BJ (cell line): ENCODE data around the gene SPDYE3. TPM values are rescaled to one million over a fixed set of nuclear protein-coding genes. Genes with fewer than 3 reads are reported as not detected.

Experiments
- CTCF ChIA-PET: fragments of 350-600 bp; formaldehyde crosslinking; extraction: SDS; loops from one replicate; lab custom pipeline; 2021; ENCODE audit warnings: antibody characterized with exemption, inconsistent platforms; lab: Yijun Ruan, JAX
- POLR2A ChIA-PET: fragments of 300-600 bp; sonication (Branson Sonifier 250); formaldehyde crosslinking; extraction: SDS; loops from one replicate; lab custom pipeline; 2021; ENCODE audit warnings: antibody characterized with exemption; lab: Charles Lee
- DNase-seq: peaks from one replicate; pipeline ENCODE4 v3.0.0-alpha.2; 2011; ENCODE audit warnings: low read depth
- H3K27me3 ChIP-seq: 2 replicates; pipeline ENCODE4 v1.6.0; 2011; ENCODE audit warnings: low read length; ENCODE audit not compliant: control insufficient read depth, insufficient read depth
- H3K36me3 ChIP-seq: 2 replicates; pipeline ENCODE4 v1.5.1; 2011; ENCODE audit warnings: low read length; ENCODE audit not compliant: control insufficient read depth, insufficient read depth
- H3K4me3 ChIP-seq: 2 replicates; pipeline ENCODE4 v1.5.1; 2011; ENCODE audit warnings: low read depth, mild to moderate bottlenecking, control low read depth, low read length
- polyA plus RNA-seq: library from polyadenylated mRNA; depleted of rRNA; stranded (reverse); fragments of >200 nt; gene quantifications from 2 replicates; pipeline ENCODE4 v1.2.3, GENCODE V29; 2011
- TF ChIP-seq, protein P1 (sequence below): IDR thresholded peaks from 2 replicates; pipeline ENCODE4 v1.5.1; 2011; ENCODE audit warnings: low read depth, mild to moderate bottlenecking, control low read depth, inconsistent platforms, low read length, moderate library complexity; ENCODE audit not compliant: insufficient read depth

SPDYE3 gene
- polyA plus RNA-seq, 1 experiment, result not detected

DNA sequence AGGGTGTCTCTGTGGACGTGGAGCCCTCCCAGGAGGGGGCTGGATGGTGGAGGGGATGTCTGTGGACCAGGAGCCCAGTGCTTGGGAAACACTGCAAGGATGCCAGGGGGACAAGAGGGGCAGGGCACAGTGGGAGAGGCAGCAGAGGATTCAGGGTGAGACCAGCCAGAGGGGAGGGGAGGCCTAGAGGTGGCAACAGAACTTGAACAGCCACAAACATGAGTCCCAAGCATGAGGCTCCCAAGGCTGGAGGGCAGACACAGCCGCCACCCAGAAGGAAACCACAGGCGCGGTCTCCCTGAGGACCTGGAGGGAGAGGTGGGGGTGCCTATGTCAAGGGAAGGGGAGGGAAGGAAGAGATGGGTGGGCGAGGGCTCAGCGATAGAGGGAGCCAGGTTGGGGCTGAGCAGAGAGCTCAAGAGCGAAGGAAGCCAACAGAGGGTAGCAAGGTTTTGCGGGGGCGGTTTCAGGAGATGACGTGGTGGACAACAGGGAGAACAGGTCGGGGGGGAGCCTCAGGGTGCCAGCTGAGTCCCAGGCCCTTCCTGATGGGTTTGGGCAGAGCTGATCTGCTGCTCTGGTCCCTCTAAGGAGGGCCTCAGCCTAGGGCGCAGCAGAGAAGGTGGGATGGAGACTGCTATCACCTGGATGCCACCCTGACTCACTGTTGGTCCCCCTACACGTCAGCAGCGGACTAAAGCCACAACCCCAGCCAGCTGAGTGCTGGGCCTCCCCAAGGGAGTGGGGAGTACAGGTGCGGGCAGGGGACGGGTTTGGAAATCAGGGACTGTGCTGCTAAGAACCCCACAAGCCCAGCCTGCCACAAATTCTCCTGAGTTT lies 59.1 kb downstream of the SPDYE3 start:
- no peaks in the 10 kb centered on the region for H3K27me3 ChIP-seq
- TF ChIP-seq, protein P1, sequence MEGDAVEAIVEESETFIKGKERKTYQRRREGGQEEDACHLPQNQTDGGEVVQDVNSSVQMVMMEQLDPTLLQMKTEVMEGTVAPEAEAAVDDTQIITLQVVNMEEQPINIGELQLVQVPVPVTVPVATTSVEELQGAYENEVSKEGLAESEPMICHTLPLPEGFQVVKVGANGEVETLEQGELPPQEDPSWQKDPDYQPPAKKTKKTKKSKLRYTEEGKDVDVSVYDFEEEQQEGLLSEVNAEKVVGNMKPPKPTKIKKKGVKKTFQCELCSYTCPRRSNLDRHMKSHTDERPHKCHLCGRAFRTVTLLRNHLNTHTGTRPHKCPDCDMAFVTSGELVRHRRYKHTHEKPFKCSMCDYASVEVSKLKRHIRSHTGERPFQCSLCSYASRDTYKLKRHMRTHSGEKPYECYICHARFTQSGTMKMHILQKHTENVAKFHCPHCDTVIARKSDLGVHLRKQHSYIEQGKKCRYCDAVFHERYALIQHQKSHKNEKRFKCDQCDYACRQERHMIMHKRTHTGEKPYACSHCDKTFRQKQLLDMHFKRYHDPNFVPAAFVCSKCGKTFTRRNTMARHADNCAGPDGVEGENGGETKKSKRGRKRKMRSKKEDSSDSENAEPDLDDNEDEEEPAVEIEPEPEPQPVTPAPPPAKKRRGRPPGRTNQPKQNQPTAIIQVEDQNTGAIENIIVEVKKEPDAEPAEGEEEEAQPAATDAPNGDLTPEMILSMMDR, result no peak
- DNase-seq, result no peak
- CTCF ChIA-PET, result no interaction called here
- POLR2A ChIA-PET, result no interaction called here
- no peak overlapping the region for H3K4me3 ChIP-seq
- peaks cover under 1% of the 10 kb centered on the region for H3K36me3 ChIP-seq

DNA sequence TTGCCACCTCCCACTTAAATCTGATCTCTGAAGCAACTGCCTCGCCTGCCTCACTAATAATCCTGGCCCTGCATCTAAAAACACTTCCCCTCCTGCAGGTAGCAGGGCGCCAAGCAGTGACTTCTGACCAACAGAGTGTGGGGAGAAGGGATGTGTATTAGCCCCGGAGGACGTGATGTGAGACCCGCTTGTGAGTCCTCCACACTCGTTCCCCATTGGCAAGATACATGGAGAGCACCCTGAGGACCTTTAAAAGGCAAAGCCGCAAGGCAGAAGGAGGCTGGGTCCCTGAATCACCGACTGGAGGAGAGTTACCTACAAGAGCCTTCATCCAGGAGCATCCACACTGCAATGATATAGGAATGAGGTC lies 59.7 kb downstream of the SPDYE3 start:
- ChIA-PET POLR2A (no interaction called here), CTCF (no interaction called here)
- Histone ChIP-seq H3K36me3 (no peaks in the 10 kb centered on the region; the same call in 1 of the 2 replicates), H3K4me3 (no peak overlapping the region), H3K27me3 (no peaks in the 10 kb centered on the region)
- TF ChIP-seq, protein P1, result no peak
- DNase-seq, result no peak

- DNase-seq, result no peak
- ChIA-PET CTCF (no interaction called here), POLR2A (no interaction called here)
- no peak overlapping the region for H3K4me3 ChIP-seq
- H3K27me3 ChIP-seq, result no peaks in the 10 kb centered on the region
- H3K36me3 ChIP-seq, result no peaks in the 10 kb centered on the region
- TF ChIP-seq, protein P1, result no peak
Measured at GRCh38 chr7:100367676-100368613, 60.4 kb downstream of the SPDYE3 start.

- H3K4me3 ChIP-seq, result no peak overlapping the region
- H3K27me3 ChIP-seq, result no peaks in the 10 kb centered on the region
- CTCF ChIA-PET, result no interaction called here
- TF ChIP-seq, protein P1, result no peak
- no peaks in the 10 kb centered on the region for H3K36me3 ChIP-seq
- POLR2A ChIA-PET, result no interaction called here
- DNase-seq, result no peak
Measured at GRCh38 chr7:100369105-100369504, 61.6 kb downstream of the SPDYE3 start.

GRCh38 chr7:100370303-100370702 lies 62.8 kb downstream of the SPDYE3 start:
- POLR2A ChIA-PET, result no interaction called here
- TF ChIP-seq, protein P1, result no peak
- no peak for DNase-seq
- CTCF ChIA-PET, result no interaction called here
- no peak overlapping the region for H3K4me3 ChIP-seq
- no peaks in the 10 kb centered on the region for H3K36me3 ChIP-seq
- no peaks in the 10 kb centered on the region for H3K27me3 ChIP-seq
